DMS53 treated with DMSO at 0.1 percent for 48 hours (cell line): Measurements from ENCODE around the gene AP1S1.
"Not testable (repeated sequence)": the region's sequence is repeated elsewhere in the genome, so short reads cannot be mapped to it uniquely, and the experiment has no call there.

Experiments
- DNase-seq: peaks from one replicate; lab custom pipeline; 2025; ENCODE audit not compliant: unreplicated experiment; lab: John Stamatoyannopoulos, UW

Gene AP1S1

GRCh38 chr7:101153969-101154692 is at the start of gene AP1S1:
Gene AP1S1 (plus strand): TSS chr7:101154476. CDS start chr7:101154515, 39 bp downstream.
- peak; percentile 98 for DNase-seq

GRCh38 chr7:101104799-101105198 is 49.5 kb upstream of the AP1S1 start:
- DNase-seq, result no peak

- not testable (repeated sequence) for DNase-seq
Observed at GRCh38 chr7:101105248-101105647, 49.0 kb upstream of the AP1S1 start.

GRCh38 chr7:101106386-101106785 is 47.9 kb upstream of the AP1S1 start:
- DNase-seq, result no peak

- no peak for DNase-seq
Observed at GRCh38 chr7:101108330-101108857, 45.9 kb upstream of the AP1S1 start.

- no peak for DNase-seq
Observed at GRCh38 chr7:101108961-101109360, 45.3 kb upstream of the AP1S1 start.

- no peak for DNase-seq
Observed at GRCh38 chr7:101109368-101109767, 44.9 kb upstream of the AP1S1 start.

- no peak for DNase-seq
Observed at GRCh38 chr7:101111261-101111660, 43.0 kb upstream of the AP1S1 start.

- DNase-seq, result no peak
Observed at GRCh38 chr7:101112233-101112632, 42.0 kb upstream of the AP1S1 start.

- DNase-seq, result not testable (repeated sequence)
Observed at GRCh38 chr7:101113140-101113539, 41.1 kb upstream of the AP1S1 start.

GRCh38 chr7:101113836-101114235 is 40.4 kb upstream of the AP1S1 start:
- no peak for DNase-seq

GRCh38 chr7:101114492-101114891 is 39.8 kb upstream of the AP1S1 start:
- no peak for DNase-seq

- DNase-seq, result no peak
Observed at GRCh38 chr7:101115215-101115614, 39.1 kb upstream of the AP1S1 start.

- no peak for DNase-seq
Observed at GRCh38 chr7:101116898-101117297, 37.4 kb upstream of the AP1S1 start.

GRCh38 chr7:101118856-101119255 is 35.4 kb upstream of the AP1S1 start:
- no peak for DNase-seq

- DNase-seq, result no peak
Observed at GRCh38 chr7:101119876-101120275, 34.4 kb upstream of the AP1S1 start.

- no peak for DNase-seq
Observed at GRCh38 chr7:101120315-101120714, 34.0 kb upstream of the AP1S1 start.

- DNase-seq, result not testable (repeated sequence)
Observed at GRCh38 chr7:101121631-101121990, 32.7 kb upstream of the AP1S1 start.

- DNase-seq, result peak; percentile 19
Observed at GRCh38 chr7:101121991-101122932, 32.0 kb upstream of the AP1S1 start.

- no peak for DNase-seq
Observed at GRCh38 chr7:101122933-101123702, 31.2 kb upstream of the AP1S1 start.

- DNase-seq, result no peak
Observed at GRCh38 chr7:101123703-101124068, 30.6 kb upstream of the AP1S1 start.
